ENCODE results near the gene ATP6V0E2. TPM values are rescaled to one million over a fixed set of nuclear protein-coding genes. Genes with fewer than 3 reads are reported as not detected.

Gene ATP6V0E2
- total RNA-seq, 4 donors from 2014 or later: 1.9 to 56.7 (median 28.4) TPM

DNA sequence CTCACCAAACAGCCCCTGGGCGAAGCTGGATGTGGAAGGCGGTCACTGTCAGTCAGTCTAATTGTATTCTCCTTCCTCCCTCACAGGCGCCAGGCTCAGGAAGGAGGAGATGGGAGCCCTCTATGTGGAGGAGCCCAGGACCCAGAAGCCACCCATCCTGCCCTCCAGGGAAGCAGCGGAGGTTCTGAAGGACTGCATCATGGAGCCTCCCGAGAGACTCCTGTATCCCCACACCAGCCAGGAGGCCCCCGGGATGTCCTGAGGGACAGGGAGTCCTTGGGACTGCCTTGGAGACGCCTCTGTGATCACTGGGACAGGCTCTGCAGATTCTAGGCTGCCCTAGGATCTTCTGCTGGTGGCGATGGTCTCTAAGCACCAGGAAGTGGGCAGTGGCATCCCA lies 9.7 kb upstream of the ATP6V0E2 start:
- DNase-seq: no peak
- no peak overlapping the region for H3K27ac ChIP-seq

GRCh38 chr7:149864751-149865150 lies 9.0 kb upstream of the ATP6V0E2 start:
- Histone ChIP-seq H3K36me3 (peaks cover 0 to 6% (median 0%) of the 10 kb centered on the region in 4 donors), H3K4me1 (no peaks in the 10 kb centered on the region), H3K27me3 (no peaks in the 10 kb centered on the region), H3K4me3 (no peak overlapping the region), H3K27ac (peak overlapping the region in 1 of 4 donors; percentile 24), H3K9me3 (no peaks in the 10 kb centered on the region)
- in situ Hi-C loops (cut with MboI; ENCODE audit: low pct_ligation_motif_present in 1 of 4, low pct_unique_long_range_greater_than_20kb in 1 of 4, low sequenced_read_pairs in 3 of 4) (no loop called here), intact Hi-C loops (cut with DNase I; ENCODE audit: low total_unique reads) (no loop called here)
- TF ChIP-seq EP300 (IDR thresholded peaks at IDR 0.05; ENCODE audit: low read depth) (no peak), POLR2A (IDR thresholded peaks at IDR 0.05) (no peak), POLR2AphosphoS5 (IDR thresholded peaks at IDR 0.05) (no peak), CTCF (IDR thresholded peaks at IDR 0.05) (no peak)
- 92% methylated on average over 12 of the region's 12 CpGs; no CpG with 5 or more reads in 1 of the 2 donors for WGBS, 2 donors (ENCODE audit: low coverage in 1 of 2)
- no peak for DNase-seq

More for the DNA sequence above, 9.7 kb upstream of the ATP6V0E2 start:
- in situ Hi-C loops (cut with MboI; ENCODE audit: low pct_ligation_motif_present in 1 of 4, low pct_unique_long_range_greater_than_20kb in 1 of 4, low sequenced_read_pairs in 3 of 4) (no loop called here), intact Hi-C loops (cut with DNase I; ENCODE audit: low total_unique reads) (no loop called here)
- Histone ChIP-seq H3K36me3 (peaks cover 0 to 6% (median 0%) of the 10 kb centered on the region in 4 donors), H3K4me1 (no peaks in the 10 kb centered on the region), H3K9me3 (no peaks in the 10 kb centered on the region), H3K4me3 (no peak overlapping the region), H3K27me3 (no peaks in the 10 kb centered on the region)
- WGBS, 2 donors (ENCODE audit: low coverage in 1 of 2): 82 to 94% methylated on average over 2 to 7 of the region's 8 CpGs
- no peak for TF ChIP-seq CTCF (IDR thresholded peaks at IDR 0.05)
- TF ChIP-seq EP300 (IDR thresholded peaks at IDR 0.05; ENCODE audit: low read depth): no peak
- no peak for TF ChIP-seq POLR2AphosphoS5 (IDR thresholded peaks at IDR 0.05)
- no peak for TF ChIP-seq POLR2A (IDR thresholded peaks at IDR 0.05)

GRCh38 chr7:149865437-149865836 lies 8.3 kb upstream of the ATP6V0E2 start:
- H3K4me1 ChIP-seq: no peaks in the 10 kb centered on the region
- in situ Hi-C loops (cut with MboI; ENCODE audit: low pct_ligation_motif_present in 1 of 4, low pct_unique_long_range_greater_than_20kb in 1 of 4, low sequenced_read_pairs in 3 of 4): no loop called here
- TF ChIP-seq POLR2A (IDR thresholded peaks at IDR 0.05) (no peak), POLR2AphosphoS5 (IDR thresholded peaks at IDR 0.05) (no peak)
- DNase-seq: peak; percentile 40
- WGBS, 2 donors (ENCODE audit: low coverage in 1 of 2): 86% methylated on average over 6 of the region's 7 CpGs; no CpG with 5 or more reads in 1 of the 2 donors
- intact Hi-C loops (cut with DNase I; ENCODE audit: low total_unique reads): no loop called here
- H3K4me3 ChIP-seq: no peak overlapping the region
- peak overlapping the region in 3 of 4 donors; percentile 11 to 41 (median 24) for H3K27ac ChIP-seq
- no peaks in the 10 kb centered on the region for H3K27me3 ChIP-seq
- peaks cover 0 to 6% (median 0%) of the 10 kb centered on the region in 4 donors for H3K36me3 ChIP-seq
- no peaks in the 10 kb centered on the region for H3K9me3 ChIP-seq

DNA sequence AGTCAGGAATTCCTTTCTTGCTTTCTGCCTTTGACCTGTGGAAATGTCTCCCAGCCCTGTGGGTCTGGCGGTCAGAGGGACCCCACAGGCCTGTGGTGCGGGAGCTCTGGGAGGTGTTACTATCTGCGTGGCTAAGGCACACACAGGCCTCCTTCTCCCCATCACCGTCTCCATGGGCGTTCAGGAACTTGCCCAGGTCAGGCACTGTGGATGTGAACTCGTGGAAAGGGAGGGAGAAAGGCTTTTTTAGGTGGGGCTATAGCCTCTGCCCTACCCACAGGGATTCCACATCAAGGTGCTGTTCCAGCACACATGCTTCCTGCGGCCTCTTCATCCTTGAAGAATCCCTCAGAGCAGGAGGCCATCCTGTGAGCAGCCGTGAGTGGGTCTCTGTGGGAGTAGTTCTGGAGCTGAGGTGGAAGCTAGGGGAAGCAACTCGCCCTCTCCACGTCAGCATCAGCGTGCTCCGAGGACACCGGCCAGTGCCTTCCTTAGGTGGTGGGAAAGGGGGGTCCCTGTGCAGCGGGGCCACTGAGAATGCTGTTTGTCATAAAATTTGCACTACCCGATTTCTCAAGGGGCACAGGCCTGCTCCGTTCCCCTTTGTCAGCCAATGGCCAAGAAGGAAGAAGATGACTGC lies 7.5 kb upstream of the ATP6V0E2 start:
- no peaks in the 10 kb centered on the region for H3K27me3 ChIP-seq
- intact Hi-C loops (cut with DNase I; ENCODE audit: low total_unique reads): no loop called here
- peaks cover 0 to 4% (median 0%) of the 10 kb centered on the region in 4 donors for H3K36me3 ChIP-seq
- 84 to 100% methylated on average over 5 to 16 of the region's 16 CpGs for WGBS, 2 donors (ENCODE audit: low coverage in 1 of 2)
- H3K4me3 ChIP-seq: no peak overlapping the region
- in situ Hi-C loops (cut with MboI; ENCODE audit: low pct_ligation_motif_present in 1 of 4, low pct_unique_long_range_greater_than_20kb in 1 of 4, low sequenced_read_pairs in 3 of 4): no loop called here
- TF ChIP-seq POLR2AphosphoS5 (IDR thresholded peaks at IDR 0.05) (no peak), EP300 (IDR thresholded peaks at IDR 0.05; ENCODE audit: low read depth) (no peak), CTCF (IDR thresholded peaks at IDR 0.05) (no peak), POLR2A (IDR thresholded peaks at IDR 0.05) (no peak)
- DNase-seq: no peak
- no peaks in the 10 kb centered on the region for H3K9me3 ChIP-seq
- H3K4me1 ChIP-seq: no peaks in the 10 kb centered on the region
- no peak overlapping the region for H3K27ac ChIP-seq

All from transverse colon (tissue), 4 donors.